GM23338 (cell line): ENCODE measurements around the gene CCBE1. TPM values are rescaled to one million over a fixed set of nuclear protein-coding genes. Genes with fewer than 3 reads are reported as not detected.

Source experiments
- ATAC-seq: fragments of 200-7000 bp; cut with Tn5 transposase; 3 replicates; pipeline ENCODE4 v1.9.1; 2020
- DNase-seq: peaks from one replicate; pipeline ENCODE4 v3.0.0-alpha.2; 2015; ENCODE audit warnings: low spot score
- H2AFZ ChIP-seq: fragments of 200-600 bp; sonication (generic); 2 replicates; pipeline ENCODE4 v1.8.0; 2016; ENCODE audit warnings: antibody characterized with exemption, mild to moderate bottlenecking, moderate library complexity
- H3F3A ChIP-seq: fragments of 200-600 bp; sonication (generic); replicated peaks from 2 replicates; pipeline ENCODE4 v1.8.0; 2017; ENCODE audit warnings: antibody characterized with exemption, mixed run types, low read depth
- H3K27ac ChIP-seq: fragments of 200-600 bp; sonication (generic); 2 replicates; pipeline ENCODE4 v1.6.1; 2016; ENCODE audit warnings: low read depth
- H3K27me3 ChIP-seq: fragments of 200-600 bp; sonication (generic); 2 replicates; pipeline ENCODE4 v1.8.0; 2016; ENCODE audit warnings: mild to moderate bottlenecking, mixed run types, moderate library complexity; ENCODE audit not compliant: insufficient read depth
- H3K36me3 ChIP-seq: fragments of 200-600 bp; sonication (generic); 2 replicates; pipeline ENCODE4 v1.8.0; 2016; ENCODE audit warnings: mild to moderate bottlenecking; ENCODE audit not compliant: insufficient read depth
- H3K4me1 ChIP-seq: fragments of 200-600 bp; sonication (generic); 2 replicates; pipeline ENCODE4 v1.8.0; 2016; ENCODE audit warnings: mild to moderate bottlenecking, moderate library complexity; ENCODE audit not compliant: insufficient read depth
- H3K4me2 ChIP-seq: fragments of 200-600 bp; sonication (generic); 2 replicates; pipeline ENCODE4 v1.7.1; 2017; ENCODE audit warnings: mixed run types
- H3K4me3 ChIP-seq: fragments of 200-600 bp; sonication (generic); 2 replicates; pipeline ENCODE4 v1.6.1; 2016; ENCODE audit warnings: mixed run types
- H3K79me2 ChIP-seq: fragments of 200-600 bp; sonication (generic); replicated peaks from 2 replicates; pipeline ENCODE4 v1.8.0; 2017; ENCODE audit warnings: mild to moderate bottlenecking; ENCODE audit not compliant: insufficient read depth
- H3K9me2 ChIP-seq: fragments of 200-600 bp; sonication (generic); 2 replicates; pipeline ENCODE4 v1.8.0; 2017; ENCODE audit not compliant: insufficient read depth
- H4K20me1 ChIP-seq: fragments of 200-600 bp; sonication (generic); replicated peaks from 2 replicates; pipeline ENCODE4 v1.8.0; 2017; ENCODE audit warnings: mild to moderate bottlenecking; ENCODE audit not compliant: insufficient read depth
- H3K27ac Mint-ChIP-seq: 2 replicates; pipeline ENCODE4 v1.8.0; 2020; ENCODE audit warnings: inconsistent platforms, mild to moderate bottlenecking, moderate library complexity, mixed read lengths
- H3K27me3 Mint-ChIP-seq: 3 replicates; pipeline ENCODE4 v1.8.0; 2022; ENCODE audit warnings: low read depth, mild to moderate bottlenecking, moderate library complexity, mixed read lengths, inconsistent platforms; ENCODE audit not compliant: insufficient read depth, poor library complexity
- H3K36me3 Mint-ChIP-seq: 3 replicates; pipeline ENCODE4 v1.8.0; 2021; ENCODE audit warnings: low read depth, mild to moderate bottlenecking, inconsistent platforms, moderate library complexity, mixed read lengths
- H3K4me1 Mint-ChIP-seq: 3 replicates; pipeline ENCODE4 v1.8.0; 2020; ENCODE audit warnings: mild to moderate bottlenecking, inconsistent platforms, mixed read lengths
- H3K4me3 Mint-ChIP-seq: 3 replicates; pipeline ENCODE4 v1.8.0; 2021; ENCODE audit warnings: moderate library complexity, mild to moderate bottlenecking, inconsistent platforms, mixed read lengths
- H3K9me3 Mint-ChIP-seq: 3 replicates; pipeline ENCODE4 v1.8.0; 2020; ENCODE audit warnings: moderate library complexity, mild to moderate bottlenecking, inconsistent platforms, mixed read lengths
- JUNB ChIP-seq: IDR thresholded peaks from one replicate; pipeline ENCODE4 v1.6.1; 2016; ENCODE audit warnings: antibody characterized with exemption; ENCODE audit not compliant: unreplicated experiment
- NANOG ChIP-seq: IDR thresholded peaks from 2 replicates; pipeline ENCODE4 v1.6.1; 2016; ENCODE audit warnings: antibody characterized with exemption, borderline replicate concordance
- POLR2AphosphoS5 ChIP-seq: IDR thresholded peaks from 2 replicates; pipeline ENCODE4 v1.6.1; 2016; ENCODE audit warnings: antibody characterized with exemption, low read depth
- STAT1 ChIP-seq: IDR thresholded peaks from one replicate; pipeline ENCODE4 v1.6.1; 2016; ENCODE audit warnings: antibody characterized with exemption; ENCODE audit not compliant: unreplicated experiment
- ZNF114 ChIP-seq: fragments of 250-450 bp; sonication (Bioruptor Pico); IDR thresholded peaks from 2 replicates; pipeline ENCODE4 v1.5.0; 2020; ENCODE audit warnings: mild to moderate bottlenecking, moderate library complexity
- polyA plus RNA-seq: library from polyadenylated mRNA; unstranded; fragments of >200 nt; fragmentation: Nextera tagmentation; extraction: Ambion mirVana; gene quantifications from 2 replicates; pipeline ENCODE4 v1.2.1, GENCODE V29; 2016
- total RNA-seq: library from RNA; depleted of rRNA; stranded (reverse); fragments of >200 nt; shearing (Covaris generic); gene quantifications from 2 replicates; pipeline ENCODE4 v1.2.3, GENCODE V29; 2014
- TF ChIP-seq, protein P1 (sequence below): IDR thresholded peaks from 2 replicates; pipeline ENCODE4 v1.6.1; 2016; ENCODE audit warnings: antibody characterized with exemption
- TF ChIP-seq, protein P2 (sequence below): fragments of 250-450 bp; sonication (Bioruptor Pico); IDR thresholded peaks from 2 replicates; pipeline ENCODE4 v1.5.0; 2020; ENCODE audit warnings: mild to moderate bottlenecking, moderate library complexity
- TF ChIP-seq, protein P3 (sequence below), 2 experiments: fragments of 200-600 bp in 1 of 2; sonication (generic) in 1 of 2; conservative IDR thresholded peaks; 2 replicates each; pipeline versions ENCODE4 v1.5.1 to v1.6.1; 2016 to 2017; ENCODE audit warnings: antibody characterized with exemption in 2 of 2, low read depth in 2 of 2, mild to moderate bottlenecking in 2 of 2, moderate library complexity in 1 of 2

Gene CCBE1
- total and polyA plus RNA-seq, 2 experiments from 2014 or later = 2.1 to 2.6 TPM

DNA sequence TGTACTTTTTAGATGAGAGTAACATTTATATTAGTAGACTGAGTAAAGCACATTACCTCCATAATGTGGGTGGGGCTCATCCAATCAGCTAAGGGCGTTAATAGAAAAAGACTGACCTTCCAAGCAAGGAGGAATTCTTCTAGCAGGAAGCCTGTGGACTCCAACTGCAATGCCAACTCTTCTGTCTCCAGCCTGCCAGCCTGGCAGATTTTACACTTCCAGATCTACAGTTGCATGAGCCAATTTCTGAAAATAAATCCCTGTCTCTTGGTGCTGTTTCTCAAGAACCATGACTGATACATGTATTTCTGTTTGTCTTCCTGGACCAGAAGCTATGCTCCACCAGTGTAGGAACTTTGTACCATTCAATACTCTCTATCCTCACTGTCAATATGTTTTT is 269.2 kb downstream of the CCBE1 start:
- H3K79me2 ChIP-seq = no peaks in the 10 kb centered on the region
- no peaks in the 10 kb centered on the region for H3K36me3 ChIP-seq
- no peaks in the 10 kb centered on the region for H3F3A ChIP-seq
- H3K9me2 ChIP-seq = no peaks in the 10 kb centered on the region
- H3K27ac ChIP-seq = no peak overlapping the region
- H2AFZ ChIP-seq = no peak overlapping the region
- H3K4me3 Mint-ChIP-seq = no peak overlapping the region
- peaks cover 5% of the 10 kb centered on the region for H3K27me3 Mint-ChIP-seq
- H3K4me1 ChIP-seq = no peaks in the 10 kb centered on the region
- H3K36me3 Mint-ChIP-seq = no peaks in the 10 kb centered on the region
- no peak for ATAC-seq
- H3K9me3 Mint-ChIP-seq = no peaks in the 10 kb centered on the region
- no peaks in the 10 kb centered on the region for H3K27me3 ChIP-seq
- TF ChIP-seq, protein P1, sequence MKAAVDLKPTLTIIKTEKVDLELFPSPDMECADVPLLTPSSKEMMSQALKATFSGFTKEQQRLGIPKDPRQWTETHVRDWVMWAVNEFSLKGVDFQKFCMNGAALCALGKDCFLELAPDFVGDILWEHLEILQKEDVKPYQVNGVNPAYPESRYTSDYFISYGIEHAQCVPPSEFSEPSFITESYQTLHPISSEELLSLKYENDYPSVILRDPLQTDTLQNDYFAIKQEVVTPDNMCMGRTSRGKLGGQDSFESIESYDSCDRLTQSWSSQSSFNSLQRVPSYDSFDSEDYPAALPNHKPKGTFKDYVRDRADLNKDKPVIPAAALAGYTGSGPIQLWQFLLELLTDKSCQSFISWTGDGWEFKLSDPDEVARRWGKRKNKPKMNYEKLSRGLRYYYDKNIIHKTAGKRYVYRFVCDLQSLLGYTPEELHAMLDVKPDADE = no peak
- TF ChIP-seq, protein P2, sequence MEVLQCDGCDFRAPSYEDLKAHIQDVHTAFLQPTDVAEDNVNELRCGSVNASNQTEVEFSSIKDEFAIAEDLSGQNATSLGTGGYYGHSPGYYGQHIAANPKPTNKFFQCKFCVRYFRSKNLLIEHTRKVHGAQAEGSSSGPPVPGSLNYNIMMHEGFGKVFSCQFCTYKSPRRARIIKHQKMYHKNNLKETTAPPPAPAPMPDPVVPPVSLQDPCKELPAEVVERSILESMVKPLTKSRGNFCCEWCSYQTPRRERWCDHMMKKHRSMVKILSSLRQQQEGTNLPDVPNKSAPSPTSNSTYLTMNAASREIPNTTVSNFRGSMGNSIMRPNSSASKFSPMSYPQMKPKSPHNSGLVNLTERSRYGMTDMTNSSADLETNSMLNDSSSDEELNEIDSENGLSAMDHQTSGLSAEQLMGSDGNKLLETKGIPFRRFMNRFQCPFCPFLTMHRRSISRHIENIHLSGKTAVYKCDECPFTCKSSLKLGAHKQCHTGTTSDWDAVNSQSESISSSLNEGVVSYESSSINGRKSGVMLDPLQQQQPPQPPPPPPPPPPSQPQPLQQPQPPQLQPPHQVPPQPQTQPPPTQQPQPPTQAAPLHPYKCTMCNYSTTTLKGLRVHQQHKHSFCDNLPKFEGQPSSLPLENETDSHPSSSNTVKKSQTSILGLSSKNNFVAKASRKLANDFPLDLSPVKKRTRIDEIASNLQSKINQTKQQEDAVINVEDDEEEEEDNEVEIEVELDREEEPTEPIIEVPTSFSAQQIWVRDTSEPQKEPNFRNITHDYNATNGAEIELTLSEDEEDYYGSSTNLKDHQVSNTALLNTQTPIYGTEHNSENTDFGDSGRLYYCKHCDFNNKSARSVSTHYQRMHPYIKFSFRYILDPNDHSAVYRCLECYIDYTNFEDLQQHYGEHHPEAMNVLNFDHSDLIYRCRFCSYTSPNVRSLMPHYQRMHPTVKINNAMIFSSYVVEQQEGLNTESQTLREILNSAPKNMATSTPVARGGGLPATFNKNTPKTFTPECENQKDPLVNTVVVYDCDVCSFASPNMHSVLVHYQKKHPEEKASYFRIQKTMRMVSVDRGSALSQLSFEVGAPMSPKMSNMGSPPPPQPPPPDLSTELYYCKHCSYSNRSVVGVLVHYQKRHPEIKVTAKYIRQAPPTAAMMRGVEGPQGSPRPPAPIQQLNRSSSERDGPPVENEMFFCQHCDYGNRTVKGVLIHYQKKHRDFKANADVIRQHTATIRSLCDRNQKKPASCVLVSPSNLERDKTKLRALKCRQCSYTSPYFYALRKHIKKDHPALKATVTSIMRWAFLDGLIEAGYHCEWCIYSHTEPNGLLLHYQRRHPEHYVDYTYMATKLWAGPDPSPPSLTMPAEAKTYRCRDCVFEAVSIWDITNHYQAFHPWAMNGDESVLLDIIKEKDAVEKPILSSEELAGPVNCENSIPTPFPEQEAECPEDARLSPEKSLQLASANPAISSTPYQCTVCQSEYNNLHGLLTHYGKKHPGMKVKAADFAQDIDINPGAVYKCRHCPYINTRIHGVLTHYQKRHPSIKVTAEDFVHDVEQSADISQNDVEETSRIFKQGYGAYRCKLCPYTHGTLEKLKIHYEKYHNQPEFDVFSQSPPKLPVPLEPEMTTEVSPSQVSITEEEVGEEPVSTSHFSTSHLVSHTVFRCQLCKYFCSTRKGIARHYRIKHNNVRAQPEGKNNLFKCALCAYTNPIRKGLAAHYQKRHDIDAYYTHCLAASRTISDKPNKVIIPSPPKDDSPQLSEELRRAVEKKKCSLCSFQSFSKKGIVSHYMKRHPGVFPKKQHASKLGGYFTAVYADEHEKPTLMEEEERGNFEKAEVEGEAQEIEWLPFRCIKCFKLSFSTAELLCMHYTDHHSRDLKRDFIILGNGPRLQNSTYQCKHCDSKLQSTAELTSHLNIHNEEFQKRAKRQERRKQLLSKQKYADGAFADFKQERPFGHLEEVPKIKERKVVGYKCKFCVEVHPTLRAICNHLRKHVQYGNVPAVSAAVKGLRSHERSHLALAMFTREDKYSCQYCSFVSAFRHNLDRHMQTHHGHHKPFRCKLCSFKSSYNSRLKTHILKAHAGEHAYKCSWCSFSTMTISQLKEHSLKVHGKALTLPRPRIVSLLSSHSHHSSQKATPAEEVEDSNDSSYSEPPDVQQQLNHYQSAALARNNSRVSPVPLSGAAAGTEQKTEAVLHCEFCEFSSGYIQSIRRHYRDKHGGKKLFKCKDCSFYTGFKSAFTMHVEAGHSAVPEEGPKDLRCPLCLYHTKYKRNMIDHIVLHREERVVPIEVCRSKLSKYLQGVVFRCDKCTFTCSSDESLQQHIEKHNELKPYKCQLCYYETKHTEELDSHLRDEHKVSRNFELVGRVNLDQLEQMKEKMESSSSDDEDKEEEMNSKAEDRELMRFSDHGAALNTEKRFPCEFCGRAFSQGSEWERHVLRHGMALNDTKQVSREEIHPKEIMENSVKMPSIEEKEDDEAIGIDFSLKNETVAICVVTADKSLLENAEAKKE (CRISPR knock-in tag) = no peak
- TF ChIP-seq ZNF114 (CRISPR knock-in tag) = no peak
- TF ChIP-seq, protein P3, sequence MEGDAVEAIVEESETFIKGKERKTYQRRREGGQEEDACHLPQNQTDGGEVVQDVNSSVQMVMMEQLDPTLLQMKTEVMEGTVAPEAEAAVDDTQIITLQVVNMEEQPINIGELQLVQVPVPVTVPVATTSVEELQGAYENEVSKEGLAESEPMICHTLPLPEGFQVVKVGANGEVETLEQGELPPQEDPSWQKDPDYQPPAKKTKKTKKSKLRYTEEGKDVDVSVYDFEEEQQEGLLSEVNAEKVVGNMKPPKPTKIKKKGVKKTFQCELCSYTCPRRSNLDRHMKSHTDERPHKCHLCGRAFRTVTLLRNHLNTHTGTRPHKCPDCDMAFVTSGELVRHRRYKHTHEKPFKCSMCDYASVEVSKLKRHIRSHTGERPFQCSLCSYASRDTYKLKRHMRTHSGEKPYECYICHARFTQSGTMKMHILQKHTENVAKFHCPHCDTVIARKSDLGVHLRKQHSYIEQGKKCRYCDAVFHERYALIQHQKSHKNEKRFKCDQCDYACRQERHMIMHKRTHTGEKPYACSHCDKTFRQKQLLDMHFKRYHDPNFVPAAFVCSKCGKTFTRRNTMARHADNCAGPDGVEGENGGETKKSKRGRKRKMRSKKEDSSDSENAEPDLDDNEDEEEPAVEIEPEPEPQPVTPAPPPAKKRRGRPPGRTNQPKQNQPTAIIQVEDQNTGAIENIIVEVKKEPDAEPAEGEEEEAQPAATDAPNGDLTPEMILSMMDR (conservative IDR thresholded peaks at IDR 0.05; ENCODE audit: low read depth in 2 of 2) = no peak
- no peak for TF ChIP-seq STAT1
- no peak for TF ChIP-seq POLR2AphosphoS5
- TF ChIP-seq NANOG = no peak
- no peak for TF ChIP-seq JUNB
- no peak overlapping the region for H3K4me3 ChIP-seq
- DNase-seq = no peak
- no peaks in the 10 kb centered on the region for H3K4me1 Mint-ChIP-seq
- H3K4me2 ChIP-seq = no peak overlapping the region
- no peak overlapping the region for H3K27ac Mint-ChIP-seq
- H4K20me1 ChIP-seq = no peaks in the 10 kb centered on the region
